GM21447 (cell line): ENCODE measurements around the gene LTC4S.
"Not testable (repeated sequence)": the region's sequence is repeated elsewhere in the genome, so short reads cannot be mapped to it uniquely, and the experiment has no call there.

ENCODE experiments used
- ATAC-seq: cut with Tn5 transposase; IDR thresholded peaks from one replicate; pipeline ENCODE4 v1.9.1; 2021; ENCODE audit not compliant: unreplicated experiment

LTC4S gene

DNA sequence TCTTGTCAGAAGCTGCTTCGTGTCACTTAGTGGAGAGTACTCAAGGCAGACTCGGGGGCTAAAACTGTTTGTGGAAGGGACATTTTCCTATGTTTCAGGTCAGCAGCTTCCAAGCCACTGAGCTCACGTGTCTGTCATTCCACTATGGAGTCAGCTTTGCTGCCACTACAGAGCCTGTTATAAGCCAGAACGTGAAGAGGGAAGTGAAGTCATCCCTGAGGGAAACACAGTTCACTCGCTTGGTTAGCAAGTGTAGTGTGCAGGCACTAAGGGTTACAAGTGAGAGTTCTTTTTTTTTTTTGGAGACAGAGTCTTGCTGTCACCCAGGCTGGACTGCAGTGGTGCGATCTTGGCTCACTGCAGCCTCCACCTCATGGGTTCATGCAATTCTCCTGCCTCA lies 24.5 kb upstream of the LTC4S start:
- ATAC-seq: no peak

DNA sequence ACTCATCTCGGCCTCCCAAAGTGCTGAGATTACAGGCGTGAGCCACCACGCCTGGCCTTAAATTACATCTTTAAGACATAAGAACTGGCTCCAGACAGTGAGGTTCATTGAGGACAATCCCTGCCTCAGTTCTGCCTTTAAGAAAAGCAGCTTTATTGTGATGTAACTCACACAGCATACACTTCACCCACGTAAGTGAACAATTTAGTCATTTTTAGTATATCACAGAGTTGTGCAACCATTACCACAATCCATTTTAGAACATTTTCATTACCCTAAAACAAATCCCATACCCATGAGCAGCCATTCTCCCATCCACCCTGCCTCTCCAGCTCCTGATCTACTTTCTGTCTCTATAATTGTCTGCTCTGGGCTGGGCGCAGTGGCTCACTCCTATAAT lies 24.0 kb upstream of the LTC4S start:
- no peak for ATAC-seq

- no peak for ATAC-seq
Observed at GRCh38 chr5:179771311-179771895, 22.4 kb upstream of the LTC4S start.

- no peak for ATAC-seq
Observed at GRCh38 chr5:179772351-179772750, 21.4 kb upstream of the LTC4S start.

DNA sequence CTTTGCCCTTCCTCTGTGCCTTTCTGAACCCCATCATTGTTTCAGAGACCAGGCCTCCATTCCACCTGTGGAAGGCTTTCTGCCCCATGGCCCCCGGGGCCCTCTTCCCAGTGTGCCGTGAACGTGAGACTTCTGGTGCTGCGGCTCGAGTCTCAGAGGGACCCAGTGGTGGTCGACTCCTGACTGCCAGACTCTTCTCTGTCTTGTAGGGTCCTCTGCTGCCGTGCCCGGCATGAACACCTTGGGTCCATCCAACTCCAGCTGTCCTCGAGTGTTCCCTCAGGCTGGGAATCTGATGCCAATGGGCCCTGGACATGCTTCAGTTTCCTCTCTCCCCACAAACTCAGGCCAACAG lies 20.1 kb upstream of the LTC4S start:
- no peak for ATAC-seq

GRCh38 chr5:179774442-179774841 lies 19.3 kb upstream of the LTC4S start:
- no peak for ATAC-seq

DNA sequence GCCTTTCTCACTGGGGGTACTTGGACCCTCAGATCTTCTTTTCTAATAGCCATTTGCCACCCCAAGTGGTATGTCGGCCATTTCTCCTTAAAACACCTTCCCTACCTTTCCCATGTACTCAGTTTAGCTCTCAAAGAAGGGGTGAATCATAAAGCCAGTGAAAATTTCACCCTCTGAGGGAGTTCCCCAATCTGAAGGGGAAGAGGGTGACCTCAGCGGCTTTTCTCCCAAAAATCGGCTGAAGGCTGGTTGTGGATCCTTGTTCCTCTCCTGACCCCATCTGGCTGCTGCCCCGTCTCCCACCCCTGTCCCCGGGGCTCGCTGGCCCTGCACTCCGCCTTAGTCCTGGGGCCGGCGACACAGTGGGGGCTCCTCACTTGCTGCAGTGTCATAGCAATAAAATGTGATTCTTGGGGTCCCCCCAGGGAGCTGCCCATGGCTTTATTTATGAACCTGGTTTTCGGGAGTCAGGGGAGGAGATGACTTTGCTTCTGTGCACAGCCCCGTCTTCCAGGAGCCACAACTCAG lies 17.3 kb upstream of the LTC4S start:
- ATAC-seq: no peak

DNA sequence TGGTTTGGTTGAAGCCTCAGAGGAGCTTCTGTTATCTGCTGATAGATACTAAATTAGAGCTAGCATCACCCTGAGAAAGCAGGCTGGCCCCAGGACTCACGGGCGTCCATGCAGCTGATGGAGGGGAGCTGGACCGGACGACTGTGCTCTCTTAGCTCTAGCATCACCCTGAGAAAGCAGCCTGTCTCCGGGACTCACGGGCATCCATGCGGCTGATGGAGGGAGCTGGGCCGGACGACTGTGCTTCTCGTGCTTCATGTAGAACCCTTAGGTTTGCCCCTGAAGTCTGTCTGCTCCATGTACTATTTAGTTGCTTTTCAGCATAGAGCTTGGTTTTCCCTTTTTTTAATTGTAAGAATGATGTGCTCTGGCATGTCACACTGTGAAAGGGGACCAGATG lies 16.3 kb upstream of the LTC4S start:
- ATAC-seq: no peak

- no peak for ATAC-seq
Observed at GRCh38 chr5:179777909-179778308, 15.9 kb upstream of the LTC4S start.

GRCh38 chr5:179778591-179778990 lies 15.2 kb upstream of the LTC4S start:
- ATAC-seq: no peak

- no peak for ATAC-seq
Observed at GRCh38 chr5:179779826-179780225, 14.0 kb upstream of the LTC4S start.

GRCh38 chr5:179780362-179780761 lies 13.4 kb upstream of the LTC4S start:
- ATAC-seq: no peak

DNA sequence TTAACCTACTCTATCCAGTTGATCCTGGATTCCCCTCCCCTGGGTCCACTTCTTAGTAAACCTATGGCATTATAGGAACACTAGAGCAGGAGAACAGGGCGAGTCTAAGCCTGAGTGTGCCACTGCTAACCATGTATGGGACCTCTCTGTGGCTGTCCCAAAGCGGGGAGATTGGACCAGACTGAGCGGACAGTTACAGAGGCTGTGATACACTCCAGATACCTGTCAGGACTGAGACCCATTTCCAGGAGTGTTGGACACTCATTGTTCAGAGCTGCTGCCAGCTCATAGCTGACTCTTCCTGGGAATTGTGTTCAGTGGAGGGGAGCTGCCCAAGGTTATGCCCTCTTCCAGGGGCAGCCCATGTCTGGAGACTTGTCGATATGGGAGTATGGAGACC lies 11.9 kb upstream of the LTC4S start:
- ATAC-seq: no peak

DNA sequence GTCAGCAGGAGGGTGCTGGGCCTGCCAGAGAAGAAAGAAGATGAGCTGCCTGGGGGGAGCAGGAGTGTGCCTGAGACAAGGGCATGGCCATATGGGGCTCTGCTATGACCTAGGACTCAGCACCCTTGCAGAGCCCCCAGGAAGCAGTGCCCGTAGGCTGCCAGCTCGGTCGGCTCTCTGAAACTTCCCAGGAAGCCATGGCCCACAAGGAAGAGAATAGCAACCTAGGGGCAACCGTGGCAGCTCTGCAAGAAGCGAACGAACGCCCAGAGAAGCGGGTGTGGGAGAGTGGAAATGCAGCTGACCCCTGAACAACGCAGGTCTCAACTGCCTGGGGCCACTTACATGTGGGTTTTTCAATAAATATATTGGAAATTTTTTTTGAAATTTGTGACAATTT lies 10.7 kb upstream of the LTC4S start:
- no peak for ATAC-seq

- ATAC-seq: no peak
Observed at GRCh38 chr5:179786861-179787260, 6.9 kb upstream of the LTC4S start.

GRCh38 chr5:179788193-179788854 lies 5.5 kb upstream of the LTC4S start:
- ATAC-seq: no peak

GRCh38 chr5:179789278-179789677 lies 4.5 kb upstream of the LTC4S start:
- ATAC-seq: not testable (repeated sequence)

DNA sequence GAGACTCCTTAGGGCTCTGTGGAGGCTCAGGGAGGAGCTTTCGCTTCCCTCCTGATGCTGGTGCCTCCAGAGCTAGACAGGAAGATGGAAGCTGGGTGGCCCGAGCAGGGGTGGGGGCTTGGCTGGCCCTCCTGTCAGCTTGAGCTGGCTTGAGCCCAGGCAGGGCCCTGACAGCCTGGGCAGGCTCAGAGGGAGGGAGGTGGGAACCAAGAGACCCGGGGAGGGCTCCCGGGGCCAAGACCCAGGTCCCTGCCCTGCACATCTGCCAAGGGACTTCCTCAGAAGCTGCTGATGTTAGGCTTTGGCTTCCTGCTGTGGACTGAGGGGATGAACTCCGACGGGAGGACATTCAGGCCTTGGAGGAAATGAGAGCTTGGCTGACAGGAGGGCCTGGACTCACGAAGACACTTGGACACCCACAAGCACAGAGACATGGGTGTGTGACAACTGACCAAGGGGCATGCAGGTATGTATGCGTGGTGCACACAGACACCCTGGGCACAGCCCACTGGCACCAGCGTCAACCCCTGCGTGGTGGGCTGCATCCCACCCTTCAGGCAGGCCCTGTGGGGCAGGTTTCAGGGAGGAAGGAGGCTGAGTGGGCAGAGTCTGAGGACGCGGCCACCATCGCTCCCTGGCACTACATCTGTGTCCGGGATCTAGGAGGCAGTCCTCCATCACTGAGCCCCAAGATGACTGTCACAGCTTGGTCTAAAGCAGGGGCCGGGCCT lies 1.7 kb upstream of the LTC4S start:
- no peak for ATAC-seq

DNA sequence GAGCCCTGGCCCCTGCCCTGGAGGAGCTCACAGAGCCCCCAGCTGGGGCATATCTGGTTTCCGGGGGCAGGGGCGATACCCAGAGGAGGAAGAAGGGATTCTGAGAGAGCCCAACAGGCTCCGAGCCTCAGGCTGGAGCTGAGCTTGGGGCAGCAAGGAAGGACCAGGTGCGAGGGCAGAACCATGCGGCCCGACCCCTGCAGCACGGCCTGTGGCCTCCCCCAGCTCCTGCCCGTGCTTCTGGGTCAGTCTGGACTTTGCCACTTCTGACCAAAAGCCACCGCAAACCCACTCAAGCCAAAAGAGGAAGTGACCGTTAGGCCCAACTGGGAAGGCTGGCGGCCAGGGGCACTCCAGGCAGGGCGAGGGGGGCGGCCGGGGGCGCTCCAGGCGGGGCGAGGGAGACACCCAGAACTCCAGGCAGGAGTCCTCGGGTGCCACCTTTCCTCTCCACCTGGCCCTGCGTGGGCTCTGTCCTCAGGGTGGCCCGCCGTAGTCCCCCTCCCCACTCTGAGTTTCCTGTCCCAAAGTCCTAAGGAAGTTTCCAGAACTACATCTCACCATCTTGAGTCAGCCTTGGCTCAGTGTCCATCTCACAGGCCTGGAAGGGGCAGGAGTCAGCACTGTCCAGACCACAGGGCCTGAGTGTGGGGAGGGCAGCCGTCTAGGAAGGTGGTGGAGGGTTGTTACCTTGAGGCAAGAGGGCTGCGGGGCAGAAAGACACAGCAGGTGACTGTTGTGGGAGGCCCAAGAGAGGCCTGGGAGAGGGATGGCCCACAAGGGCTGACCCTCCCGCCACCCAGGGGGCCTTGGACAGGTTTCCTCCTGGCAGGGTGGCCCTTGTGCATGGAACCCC lies 946 bp upstream of the LTC4S start:
- no peak for ATAC-seq

- ATAC-seq: no peak
Observed at GRCh38 chr5:179794171-179794570, 385 bp downstream of the LTC4S start.

DNA sequence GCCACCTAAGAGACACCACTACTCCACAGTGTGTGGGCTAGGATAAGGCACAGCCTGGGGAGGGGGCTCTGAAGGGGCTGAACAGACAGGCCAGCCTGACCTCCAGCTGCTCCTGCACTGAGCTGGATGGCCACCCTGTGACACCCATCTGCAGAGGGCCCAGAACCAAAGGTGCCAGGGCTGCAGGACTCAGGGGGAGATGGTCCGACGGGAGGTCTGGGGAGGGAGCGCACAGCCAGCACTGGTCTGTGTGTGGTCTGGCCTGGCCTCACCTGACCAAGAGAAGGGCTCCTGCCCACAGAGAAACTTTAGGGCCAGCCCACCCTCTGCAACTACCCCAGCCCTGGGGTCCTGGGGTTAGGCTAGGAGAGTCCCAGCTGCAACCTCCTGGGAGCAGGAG lies 789 bp downstream of the LTC4S start:
- no peak for ATAC-seq
